GM06990 (cell line): ENCODE data around the gene TPPP2.

Experiments
- DNase-seq: peaks from one replicate; pipeline ENCODE4 v3.0.0-alpha.2; 2011; ENCODE audit not compliant: insufficient read length; ENCODE audit errors: extremely low read depth
- H3K27me3 ChIP-seq: replicated peaks from 2 replicates; pipeline ENCODE4 v1.6.0; 2011; ENCODE audit warnings: low read length; ENCODE audit not compliant: control insufficient read depth, insufficient read depth
- H3K36me3 ChIP-seq: 2 replicates; pipeline ENCODE4 v1.5.1; 2011; ENCODE audit warnings: low read length; ENCODE audit not compliant: control insufficient read depth, insufficient read depth
- H3K4me3 ChIP-seq: replicated peaks from 2 replicates; pipeline ENCODE4 v1.5.1; 2011; ENCODE audit warnings: low read depth, mild to moderate bottlenecking, control low read depth, low read length
- CTCF ChIP-seq: IDR thresholded peaks from 2 replicates; pipeline ENCODE4 v1.5.1; 2011; ENCODE audit warnings: low read length, control low read depth, mild to moderate bottlenecking, inconsistent platforms; ENCODE audit not compliant: insufficient read depth, poor library complexity, severe bottlenecking

Gene TPPP2

GRCh38 chr14:20989471-20989786, 40.6 kb upstream of the TPPP2 start:
- peak overlapping the region; percentile 94 for H3K4me3 ChIP-seq
- peaks cover 9% of the 10 kb centered on the region for H3K36me3 ChIP-seq

GRCh38 chr14:20989787-20990600, 40.0 kb upstream of the TPPP2 start, which contains the start of gene METTL17:
TSS of gene METTL17 (plus strand) at chr14:20989980. CDS start at chr14:20990003, 23 bp downstream.
- DNase-seq: peak; percentile 87

More at GRCh38 chr14:20989471-20989786, 40.6 kb upstream of the TPPP2 start:
- no peak for DNase-seq
- no peaks in the 10 kb centered on the region for H3K27me3 ChIP-seq
- no peak for TF ChIP-seq CTCF

GRCh38 chr14:20996521-20996920, 33.5 kb upstream of the TPPP2 start:
- Histone ChIP-seq H3K36me3 (peaks cover 20% of the 10 kb centered on the region), H3K4me3 (no peak overlapping the region), H3K27me3 (no peaks in the 10 kb centered on the region)
- no peak for TF ChIP-seq CTCF
- DNase-seq: no peak

More at GRCh38 chr14:20989787-20990600, 40.0 kb upstream of the TPPP2 start, which contains the start of gene METTL17:
- H3K27me3 ChIP-seq: no peaks in the 10 kb centered on the region
- peak within 1 kb of the TSS; percentile 94 for H3K4me3 ChIP-seq
- H3K36me3 ChIP-seq: peaks cover 13% of the 10 kb centered on the region
- TF ChIP-seq CTCF: peak; percentile 61

- no peak for DNase-seq
- Histone ChIP-seq H3K27me3 (no peaks in the 10 kb centered on the region), H3K36me3 (peaks cover 18% of the 10 kb centered on the region), H3K4me3 (no peak overlapping the region)
- no peak for TF ChIP-seq CTCF
These were observed 32.9 kb upstream of the TPPP2 start for GRCh38 chr14:20997115-20997514.

GRCh38 chr14:20997564-20997963, 32.5 kb upstream of the TPPP2 start:
- Histone ChIP-seq H3K27me3 (no peaks in the 10 kb centered on the region), H3K4me3 (no peak overlapping the region), H3K36me3 (peaks cover 17% of the 10 kb centered on the region)
- no peak for TF ChIP-seq CTCF
- DNase-seq: no peak
